ENCODE measurements around the gene AGPS.
"Not testable (repeated sequence)": the region's sequence is repeated elsewhere in the genome, so short reads cannot be mapped to it uniquely, and the experiment has no call there.

The AGPS gene

GRCh38 chr2:177348118-177348654 is 44.4 kb upstream of the AGPS start:
- Histone ChIP-seq H3K36me3 (no peaks in the 10 kb centered on the region), H3K4me3 (ENCODE audit: low read depth, low read length) (no peak overlapping the region), H3K27ac (no peak overlapping the region), H3K9me3 (ENCODE audit: severe bottlenecking) (no peaks in the 10 kb centered on the region), H3K27me3 (ENCODE audit: insufficient read depth, low read depth, severe bottlenecking) (no peaks in the 10 kb centered on the region)
- no peak for TF ChIP-seq CTCF (IDR thresholded peaks at IDR 0.05; ENCODE audit: low read depth, low read length)
- no peak for DNase-seq

- no peak overlapping the region for H3K27ac ChIP-seq
- H3K27me3 ChIP-seq (ENCODE audit: insufficient read depth, low read depth, severe bottlenecking): no peaks in the 10 kb centered on the region
- no peaks in the 10 kb centered on the region for H3K36me3 ChIP-seq
- no peak overlapping the region for H3K4me3 ChIP-seq (ENCODE audit: low read depth, low read length)
- no peak for TF ChIP-seq CTCF (IDR thresholded peaks at IDR 0.05; ENCODE audit: low read depth, low read length)
- H3K9me3 ChIP-seq (ENCODE audit: severe bottlenecking): no peaks in the 10 kb centered on the region
- no peak for DNase-seq
Observed at GRCh38 chr2:177348733-177349693, 43.6 kb upstream of the AGPS start.

GRCh38 chr2:177350624-177351023 is 41.9 kb upstream of the AGPS start:
- H3K36me3 ChIP-seq; H3K4me3 ChIP-seq (ENCODE audit: low read depth, low read length); H3K9me3 ChIP-seq (ENCODE audit: severe bottlenecking); DNase-seq; H3K27ac ChIP-seq; H3K27me3 ChIP-seq (ENCODE audit: insufficient read depth, low read depth, severe bottlenecking): not testable (repeated sequence)

GRCh38 chr2:177351121-177351520 is 41.5 kb upstream of the AGPS start:
- DNase-seq; H3K36me3 ChIP-seq; H3K27me3 ChIP-seq (ENCODE audit: insufficient read depth, low read depth, severe bottlenecking); H3K4me3 ChIP-seq (ENCODE audit: low read depth, low read length); H3K9me3 ChIP-seq (ENCODE audit: severe bottlenecking); H3K27ac ChIP-seq: not testable (repeated sequence)

- no peak for TF ChIP-seq CTCF (IDR thresholded peaks at IDR 0.05; ENCODE audit: low read depth, low read length)
- no peaks in the 10 kb centered on the region for H3K9me3 ChIP-seq (ENCODE audit: severe bottlenecking)
- H3K27me3 ChIP-seq (ENCODE audit: insufficient read depth, low read depth, severe bottlenecking): no peaks in the 10 kb centered on the region
- H3K36me3 ChIP-seq: no peaks in the 10 kb centered on the region
- no peak overlapping the region for H3K27ac ChIP-seq
- no peak for DNase-seq
- H3K4me3 ChIP-seq (ENCODE audit: low read depth, low read length): no peak overlapping the region
Observed at GRCh38 chr2:177352441-177353186, 40.0 kb upstream of the AGPS start.

- Histone ChIP-seq H3K4me3 (ENCODE audit: low read depth, low read length) (no peak overlapping the region), H3K27me3 (ENCODE audit: insufficient read depth, low read depth, severe bottlenecking) (no peaks in the 10 kb centered on the region), H3K9me3 (ENCODE audit: severe bottlenecking) (no peaks in the 10 kb centered on the region), H3K36me3 (no peaks in the 10 kb centered on the region), H3K27ac (no peak overlapping the region)
- TF ChIP-seq CTCF (IDR thresholded peaks at IDR 0.05; ENCODE audit: low read depth, low read length): no peak
- DNase-seq: no peak
Observed at GRCh38 chr2:177353187-177353478, 39.4 kb upstream of the AGPS start.

- H3K9me3 ChIP-seq (ENCODE audit: severe bottlenecking); DNase-seq; H3K27me3 ChIP-seq (ENCODE audit: insufficient read depth, low read depth, severe bottlenecking); H3K4me3 ChIP-seq (ENCODE audit: low read depth, low read length); H3K27ac ChIP-seq; H3K36me3 ChIP-seq: not testable (repeated sequence)
Observed at GRCh38 chr2:177354541-177354940, 38.0 kb upstream of the AGPS start.
